Tibial nerve (tissue), 4 donors: ENCODE measurements around the gene STK4.

Source experiments
- CTCF ChIP-seq, 5 experiments: fragments of 200-600 bp in 3 of 5; fragments of 450-650 bp in 2 of 5; sonication (generic) in 3 of 5; IDR thresholded peaks; one replicate each; pipeline ENCODE4 v1.5.1; 2016 to 2019; ENCODE audit warnings: antibody characterized with exemption in 5 of 5, mild to moderate bottlenecking in 3 of 5, moderate library complexity in 2 of 5
- EP300 ChIP-seq, 2 donors: sonication (generic); formaldehyde crosslinking; IDR thresholded peaks; one replicate each; pipeline ENCODE4 v1.6.1; 2017; ENCODE audit warnings: antibody characterized with exemption in 2 of 2, mild to moderate bottlenecking in 1 of 2
- POLR2A ChIP-seq, 2 donors: fragments of 450-650 bp; IDR thresholded peaks; one replicate each; pipeline ENCODE4 v1.6.1; 2017; ENCODE audit warnings: antibody characterized with exemption in 2 of 2, mild to moderate bottlenecking in 2 of 2, moderate library complexity in 2 of 2

GRCh38 chr20:45087814-45088213 lies 121.5 kb downstream of the STK4 start:
- TF ChIP-seq CTCF (IDR thresholded peaks at IDR 0.05) (no peak), POLR2A (IDR thresholded peaks at IDR 0.05) (no peak), EP300 (IDR thresholded peaks at IDR 0.05) (no peak)
